Mammary epithelial cell (primary cell): Measurements from ENCODE around the gene NR2F2.

ENCODE experiments used
- EZH2 ChIP-seq: IDR thresholded peaks from 2 replicates; pipeline ENCODE4 v1.6.1; 2012; ENCODE audit warnings: low read length, inconsistent platforms, borderline replicate concordance
- TF ChIP-seq, protein P1 (sequence below), 2 donors: IDR thresholded peaks in 1 of 2; conservative IDR thresholded peaks in 1 of 2; 2 replicates each; pipeline ENCODE4 v1.5.1; 2011 to 2012; ENCODE audit warnings: inconsistent platforms in 2 of 2, low read length in 2 of 2, mild to moderate bottlenecking in 2 of 2, control low read depth in 1 of 2, low read depth in 1 of 2; ENCODE audit not compliant: insufficient read depth in 1 of 2; ENCODE audit errors: extremely low read depth in 1 of 2

DNA sequence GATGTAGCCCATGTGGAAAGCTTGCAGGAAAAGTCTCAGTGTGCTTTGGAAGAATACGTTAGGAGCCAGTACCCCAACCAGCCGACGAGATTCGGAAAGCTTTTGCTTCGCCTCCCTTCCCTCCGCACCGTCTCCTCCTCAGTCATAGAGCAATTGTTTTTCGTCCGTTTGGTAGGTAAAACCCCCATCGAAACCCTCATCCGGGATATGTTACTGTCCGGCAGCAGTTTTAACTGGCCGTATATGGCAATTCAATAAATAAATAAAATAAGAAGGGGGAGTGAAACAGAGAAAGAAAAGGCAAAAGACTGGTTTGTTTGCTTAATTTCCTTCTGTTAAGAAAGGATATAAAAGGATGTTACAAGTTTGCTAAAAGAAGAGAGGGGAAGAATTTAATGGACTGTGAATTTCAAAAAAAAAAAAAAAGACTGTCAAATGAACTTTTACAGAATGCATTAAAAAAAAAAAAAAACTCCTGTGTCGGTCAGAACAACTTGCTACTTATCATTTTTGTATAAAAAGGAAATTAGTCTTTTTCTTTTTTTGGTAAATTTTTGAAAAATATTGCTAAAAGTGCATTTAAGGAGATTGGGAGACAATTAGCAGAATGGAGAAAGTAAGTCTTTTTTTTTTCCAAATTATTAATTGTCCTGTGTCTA lies 7.0 kb downstream of the NR2F2 start:
- TF ChIP-seq, protein P1, sequence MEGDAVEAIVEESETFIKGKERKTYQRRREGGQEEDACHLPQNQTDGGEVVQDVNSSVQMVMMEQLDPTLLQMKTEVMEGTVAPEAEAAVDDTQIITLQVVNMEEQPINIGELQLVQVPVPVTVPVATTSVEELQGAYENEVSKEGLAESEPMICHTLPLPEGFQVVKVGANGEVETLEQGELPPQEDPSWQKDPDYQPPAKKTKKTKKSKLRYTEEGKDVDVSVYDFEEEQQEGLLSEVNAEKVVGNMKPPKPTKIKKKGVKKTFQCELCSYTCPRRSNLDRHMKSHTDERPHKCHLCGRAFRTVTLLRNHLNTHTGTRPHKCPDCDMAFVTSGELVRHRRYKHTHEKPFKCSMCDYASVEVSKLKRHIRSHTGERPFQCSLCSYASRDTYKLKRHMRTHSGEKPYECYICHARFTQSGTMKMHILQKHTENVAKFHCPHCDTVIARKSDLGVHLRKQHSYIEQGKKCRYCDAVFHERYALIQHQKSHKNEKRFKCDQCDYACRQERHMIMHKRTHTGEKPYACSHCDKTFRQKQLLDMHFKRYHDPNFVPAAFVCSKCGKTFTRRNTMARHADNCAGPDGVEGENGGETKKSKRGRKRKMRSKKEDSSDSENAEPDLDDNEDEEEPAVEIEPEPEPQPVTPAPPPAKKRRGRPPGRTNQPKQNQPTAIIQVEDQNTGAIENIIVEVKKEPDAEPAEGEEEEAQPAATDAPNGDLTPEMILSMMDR (conservative IDR thresholded peaks at IDR 0.05 in 1 of 2, IDR thresholded peaks at IDR 0.05 in 1 of 2; ENCODE audit: extremely low read depth in 1 of 2, insufficient read depth in 1 of 2, low read depth in 1 of 2, low read length in 2 of 2) = no peak
- TF ChIP-seq EZH2 = no peak
